ENCODE data around the gene C1orf105.
"Not testable (repeated sequence)": the region's sequence is repeated elsewhere in the genome, so short reads cannot be mapped to it uniquely, and the experiment has no call there.

The C1orf105 gene

GRCh38 chr1:172489847-172490246 is 69.4 kb downstream of the C1orf105 start:
- no peak for DNase-seq (ENCODE audit: low read depth)

GRCh38 chr1:172492421-172492820 is 71.9 kb downstream of the C1orf105 start:
- DNase-seq (ENCODE audit: low read depth) = no peak

GRCh38 chr1:172494166-172494565 is 73.7 kb downstream of the C1orf105 start:
- no peak for DNase-seq (ENCODE audit: low read depth)

GRCh38 chr1:172496127-172496526 is 75.6 kb downstream of the C1orf105 start:
- not testable (repeated sequence) for DNase-seq (ENCODE audit: low read depth)

GRCh38 chr1:172496678-172497077 is 76.2 kb downstream of the C1orf105 start:
- DNase-seq (ENCODE audit: low read depth) = no peak

GRCh38 chr1:172497230-172497629 is 76.7 kb downstream of the C1orf105 start:
- DNase-seq (ENCODE audit: low read depth) = no peak

- no peak for DNase-seq (ENCODE audit: low read depth)
Measured at GRCh38 chr1:172498857-172499256, 78.4 kb downstream of the C1orf105 start.

- no peak for DNase-seq (ENCODE audit: low read depth)
Measured at GRCh38 chr1:172499636-172500141, 79.2 kb downstream of the C1orf105 start.

GRCh38 chr1:172500207-172500606 is 79.7 kb downstream of the C1orf105 start:
- DNase-seq (ENCODE audit: low read depth) = no peak

GRCh38 chr1:172507741-172508140 is 87.3 kb downstream of the C1orf105 start:
- DNase-seq (ENCODE audit: low read depth) = no peak

- no peak for DNase-seq (ENCODE audit: low read depth)
Measured at GRCh38 chr1:172510479-172510878, 90.0 kb downstream of the C1orf105 start.

GRCh38 chr1:172512591-172512990 is 92.1 kb downstream of the C1orf105 start:
- no peak for DNase-seq (ENCODE audit: low read depth)

GRCh38 chr1:172513479-172513878 is 93.0 kb downstream of the C1orf105 start:
- no peak for DNase-seq (ENCODE audit: low read depth)

GRCh38 chr1:172514108-172514507 is 93.6 kb downstream of the C1orf105 start:
- no peak for DNase-seq (ENCODE audit: low read depth)

- DNase-seq (ENCODE audit: low read depth) = no peak
Measured at GRCh38 chr1:172515436-172515835, 95.0 kb downstream of the C1orf105 start.

- no peak for DNase-seq (ENCODE audit: low read depth)
Measured at GRCh38 chr1:172515927-172516326, 95.4 kb downstream of the C1orf105 start.

- no peak for DNase-seq (ENCODE audit: low read depth)
Measured at GRCh38 chr1:172517081-172517480, 96.6 kb downstream of the C1orf105 start.

- no peak for DNase-seq (ENCODE audit: low read depth)
Measured at GRCh38 chr1:172517545-172517944, 97.1 kb downstream of the C1orf105 start.
